ENCODE measurements around the gene FUZ.

DNA sequence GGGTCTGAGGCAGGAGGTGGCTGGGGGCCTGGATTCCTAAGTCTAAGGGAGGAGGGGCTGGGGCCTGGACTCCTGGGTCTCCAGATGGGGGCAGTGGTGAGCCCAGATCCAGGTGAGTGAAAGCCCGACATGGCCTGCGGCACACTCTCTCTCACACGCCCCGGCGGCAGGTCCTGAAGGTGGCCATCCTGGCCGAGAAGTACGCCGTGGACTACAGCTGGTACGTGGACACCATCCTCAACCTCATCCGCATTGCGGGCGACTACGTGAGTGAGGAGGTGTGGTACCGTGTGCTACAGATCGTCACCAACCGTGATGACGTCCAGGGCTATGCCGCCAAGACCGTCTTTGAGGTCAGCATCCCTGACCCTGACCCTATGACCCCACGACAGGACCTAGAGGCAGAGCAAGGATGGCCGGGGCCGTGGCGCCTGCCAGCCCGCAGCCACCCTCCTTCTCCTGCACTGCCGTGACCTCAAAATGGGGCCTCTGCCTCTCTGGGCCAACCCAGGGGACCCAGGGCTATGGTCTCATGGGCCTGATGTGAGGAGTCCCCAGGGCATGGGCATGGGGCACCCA is 13.2 kb downstream of the FUZ start:
- TF ChIP-seq, protein P1, sequence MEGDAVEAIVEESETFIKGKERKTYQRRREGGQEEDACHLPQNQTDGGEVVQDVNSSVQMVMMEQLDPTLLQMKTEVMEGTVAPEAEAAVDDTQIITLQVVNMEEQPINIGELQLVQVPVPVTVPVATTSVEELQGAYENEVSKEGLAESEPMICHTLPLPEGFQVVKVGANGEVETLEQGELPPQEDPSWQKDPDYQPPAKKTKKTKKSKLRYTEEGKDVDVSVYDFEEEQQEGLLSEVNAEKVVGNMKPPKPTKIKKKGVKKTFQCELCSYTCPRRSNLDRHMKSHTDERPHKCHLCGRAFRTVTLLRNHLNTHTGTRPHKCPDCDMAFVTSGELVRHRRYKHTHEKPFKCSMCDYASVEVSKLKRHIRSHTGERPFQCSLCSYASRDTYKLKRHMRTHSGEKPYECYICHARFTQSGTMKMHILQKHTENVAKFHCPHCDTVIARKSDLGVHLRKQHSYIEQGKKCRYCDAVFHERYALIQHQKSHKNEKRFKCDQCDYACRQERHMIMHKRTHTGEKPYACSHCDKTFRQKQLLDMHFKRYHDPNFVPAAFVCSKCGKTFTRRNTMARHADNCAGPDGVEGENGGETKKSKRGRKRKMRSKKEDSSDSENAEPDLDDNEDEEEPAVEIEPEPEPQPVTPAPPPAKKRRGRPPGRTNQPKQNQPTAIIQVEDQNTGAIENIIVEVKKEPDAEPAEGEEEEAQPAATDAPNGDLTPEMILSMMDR (IDR thresholded peaks at IDR 0.05; ENCODE audit: low read length), result no peak; the same call in 1 of the 2 replicates
- no peak for TF ChIP-seq EZH2 (IDR thresholded peaks at IDR 0.05; ENCODE audit: borderline replicate concordance, low read length)

Data from OCI-LY1 (cell line).